ENCODE measurements around the gene ATRN.

The ATRN gene

DNA sequence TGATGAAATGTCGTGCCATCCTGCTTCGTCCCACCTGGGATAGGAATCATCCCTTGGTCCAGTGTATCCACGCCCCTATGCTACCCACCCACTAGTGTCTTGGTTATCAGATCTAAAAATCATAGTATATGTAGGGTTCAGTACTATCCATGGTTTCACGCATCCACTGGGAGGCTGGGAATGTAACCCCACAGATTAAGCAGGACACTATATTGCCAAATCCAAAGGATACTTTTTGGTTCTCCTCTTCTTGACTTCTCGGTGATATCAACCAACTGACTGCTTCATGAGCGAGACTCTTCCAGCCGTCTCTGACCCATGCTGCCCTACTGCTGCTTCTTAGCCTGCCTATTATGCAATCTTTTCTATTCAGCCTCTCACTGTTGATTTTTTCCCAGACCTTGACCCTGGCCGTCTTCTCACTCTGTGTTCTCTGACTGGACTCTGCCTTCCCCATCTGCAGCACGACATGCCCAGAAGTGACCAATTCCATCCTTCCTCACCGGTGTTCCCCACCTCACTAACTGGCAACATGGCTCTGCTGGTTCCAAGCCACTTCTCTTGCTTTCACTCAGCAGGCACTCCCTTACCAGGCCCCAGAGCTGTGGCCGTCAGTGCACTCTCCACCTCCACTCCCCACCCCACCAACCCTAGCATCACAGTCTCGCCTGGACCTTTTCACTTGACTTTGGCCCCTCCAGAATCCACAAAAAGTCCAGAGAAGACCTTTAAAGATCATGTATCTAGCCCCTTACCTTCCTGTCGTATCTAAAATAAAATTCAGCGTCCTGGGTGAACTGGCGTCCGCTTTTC is 157.9 kb downstream of the ATRN start:
- peak; percentile 33 for DNase-seq (ENCODE audit: low spot score)

GRCh38 chr20:3629893-3630292 is 159.1 kb downstream of the ATRN start:
- no peak for DNase-seq (ENCODE audit: low spot score)

GRCh38 chr20:3630429-3630828 is 159.6 kb downstream of the ATRN start:
- DNase-seq (ENCODE audit: low spot score), result no peak

DNA sequence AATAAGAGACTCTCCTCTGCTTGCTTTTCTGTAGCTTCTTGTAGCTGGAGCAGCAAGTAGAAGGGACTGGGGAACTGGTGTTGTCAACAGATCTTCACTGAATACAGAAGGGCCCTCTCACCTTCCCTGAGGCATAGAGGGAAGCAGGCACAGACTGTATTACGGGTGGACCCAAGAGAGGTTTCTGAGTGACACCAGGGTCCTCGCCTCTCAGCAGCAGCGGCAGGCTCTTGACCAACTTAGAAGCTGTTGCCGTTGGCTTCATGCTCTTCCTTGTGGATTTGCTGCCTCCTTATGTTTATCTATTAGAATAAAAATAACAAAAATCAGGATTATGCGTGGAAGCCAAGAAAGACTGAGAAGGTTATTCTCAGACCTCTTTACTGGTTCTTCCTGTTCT is 160.7 kb downstream of the ATRN start:
- DNase-seq (ENCODE audit: low spot score), result no peak

GRCh38 chr20:3632311-3633004 is 161.6 kb downstream of the ATRN start:
- no peak for DNase-seq (ENCODE audit: low spot score)

DNA sequence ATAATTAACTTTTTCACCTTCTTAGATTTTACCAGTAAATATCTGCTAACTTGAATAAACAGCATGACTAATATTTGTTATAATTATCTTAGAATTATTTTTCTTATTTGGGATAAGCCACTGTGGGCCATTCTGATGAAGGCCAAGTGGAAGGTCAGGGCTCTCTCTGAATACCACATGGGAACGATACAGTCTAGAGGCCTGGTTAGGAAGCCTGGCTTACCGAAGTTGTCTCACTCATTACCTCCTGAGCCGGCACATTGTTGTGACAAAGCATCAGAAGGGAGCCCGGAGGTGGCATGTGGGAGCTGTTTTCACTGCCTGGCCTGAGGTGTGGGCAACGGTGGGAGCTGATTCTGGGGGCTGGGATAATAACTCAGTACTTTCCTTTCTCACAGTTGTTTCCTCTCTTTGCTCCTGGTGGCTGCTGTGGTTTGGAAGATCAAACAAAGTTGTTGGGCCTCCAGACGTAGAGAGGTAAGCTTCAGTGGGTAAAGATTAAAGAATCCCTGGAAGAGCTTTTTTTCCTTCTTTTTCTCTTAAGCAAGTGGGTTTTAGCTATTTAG is 163.2 kb downstream of the ATRN start:
- DNase-seq (ENCODE audit: low spot score), result no peak

DNA sequence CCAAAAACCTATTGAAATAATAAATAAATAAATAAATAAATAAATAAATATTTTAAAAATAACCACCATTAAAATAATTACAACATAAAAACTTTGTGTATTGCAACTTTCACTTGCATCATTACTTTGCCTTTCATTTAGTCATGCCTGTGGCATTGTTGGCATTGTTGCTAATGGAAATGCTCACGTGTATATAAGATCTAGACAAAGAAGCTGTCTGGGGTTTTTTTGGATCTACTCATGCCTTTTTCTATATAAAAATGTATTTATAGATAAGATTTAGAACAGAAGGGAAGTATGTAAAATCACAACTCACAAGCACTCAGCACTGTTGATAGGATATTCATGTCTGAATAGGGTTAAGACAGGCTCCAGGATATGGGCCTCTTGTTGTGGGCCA is 164.5 kb downstream of the ATRN start:
- DNase-seq (ENCODE audit: low spot score), result no peak

GRCh38 chr20:3640259-3640658 is 169.4 kb downstream of the ATRN start:
- no peak for DNase-seq (ENCODE audit: low spot score)

DNA sequence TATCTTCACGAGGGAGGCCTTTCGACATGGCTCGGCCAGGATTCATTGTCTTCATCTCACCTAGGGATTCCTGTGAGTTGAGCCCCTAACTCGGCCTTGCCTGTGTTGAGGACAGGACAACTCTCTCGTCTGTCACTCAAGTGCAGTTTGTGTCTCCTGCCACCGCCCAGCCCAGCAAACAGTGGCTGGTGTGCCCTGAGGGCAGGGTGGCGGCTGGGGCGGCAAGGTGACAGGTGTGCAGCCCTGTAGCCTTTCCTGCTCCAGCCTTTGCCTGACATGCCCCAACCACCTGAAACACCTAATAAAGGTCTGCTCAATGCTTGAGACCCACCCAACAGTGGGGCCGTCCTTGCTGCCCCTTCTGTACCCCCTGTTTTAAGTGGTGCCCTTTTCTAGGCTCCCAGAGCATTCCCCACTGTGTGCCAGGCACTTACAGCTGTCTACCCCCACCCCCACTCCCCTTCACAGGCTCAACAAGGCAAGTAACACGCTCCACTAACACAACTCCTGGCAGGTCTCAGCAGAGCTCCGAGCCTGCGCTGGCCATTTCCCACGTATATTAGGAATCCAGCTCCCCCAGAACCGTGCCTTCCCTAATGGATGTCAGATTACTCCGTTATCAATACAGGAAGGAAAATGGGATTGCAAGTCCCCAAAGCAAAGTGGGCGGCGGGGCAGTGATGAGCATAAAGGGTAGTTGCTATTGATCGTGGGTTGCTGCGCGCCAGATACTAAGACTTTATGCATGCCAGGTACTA is 174.7 kb downstream of the ATRN start:
- no peak for DNase-seq (ENCODE audit: low spot score)

DNA sequence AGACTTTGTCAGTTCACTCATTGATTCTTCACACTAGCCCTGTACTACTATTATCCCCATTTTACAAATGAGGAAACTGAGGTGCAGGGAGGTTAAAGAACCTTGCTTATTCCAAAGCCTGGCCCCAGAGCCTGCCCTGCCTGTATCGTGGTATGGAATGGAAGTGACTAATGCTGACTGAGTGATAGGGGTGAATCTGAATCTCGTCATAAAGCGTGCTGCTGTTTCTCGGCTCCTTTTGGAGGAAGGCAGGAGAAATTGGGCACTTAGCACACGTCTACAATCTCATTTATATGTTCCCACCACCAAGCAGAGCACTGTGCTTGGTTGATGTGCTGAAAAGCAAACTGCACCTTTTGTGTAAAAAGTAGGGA is 175.2 kb downstream of the ATRN start:
- no peak for DNase-seq (ENCODE audit: low spot score)

- no peak for DNase-seq (ENCODE audit: low spot score)
Measured at GRCh38 chr20:3646651-3647050, 175.8 kb downstream of the ATRN start.

DNA sequence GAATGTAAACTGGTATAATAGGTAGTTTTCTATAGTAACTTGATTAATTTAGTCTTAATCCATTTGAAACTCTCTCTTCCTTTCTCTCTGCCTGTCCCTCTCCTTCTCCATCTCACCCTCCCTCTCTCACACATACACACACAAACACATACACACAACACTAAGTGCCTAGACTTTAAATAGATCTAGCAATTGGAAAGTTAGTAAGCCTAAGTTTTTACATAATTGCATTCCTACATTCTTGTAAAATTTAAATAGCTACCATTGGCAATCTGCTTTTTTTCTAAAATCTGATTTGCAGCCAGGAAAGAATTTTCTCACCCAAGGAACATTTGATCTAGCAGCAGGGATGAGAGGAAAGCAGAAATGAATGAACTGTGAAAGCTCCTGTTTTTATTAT is 176.7 kb downstream of the ATRN start:
- DNase-seq (ENCODE audit: low spot score), result no peak

- DNase-seq (ENCODE audit: low spot score), result no peak
Measured at GRCh38 chr20:3648951-3649350, 178.1 kb downstream of the ATRN start.

GRCh38 chr20:3651204-3651962 is 180.6 kb downstream of the ATRN start:
- DNase-seq (ENCODE audit: low spot score), result no peak

DNA sequence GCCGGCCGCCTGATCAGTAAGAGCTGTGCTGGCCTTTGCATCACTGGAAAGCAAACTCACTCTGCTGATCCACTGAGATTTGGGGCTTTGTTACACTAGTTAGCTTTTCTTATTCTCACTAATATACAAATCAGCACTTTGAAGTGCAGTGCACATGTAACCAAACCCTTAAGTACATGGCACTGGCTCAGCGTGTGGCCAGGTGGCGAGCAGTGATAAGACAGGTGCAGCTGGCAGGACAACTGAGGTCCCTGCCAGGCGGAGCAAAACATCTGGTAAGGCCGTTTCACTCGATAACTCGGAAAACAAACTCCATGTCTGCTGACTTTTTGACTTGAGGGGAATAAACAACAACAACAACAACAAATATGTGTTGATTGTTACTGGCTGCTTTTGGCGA is 181.4 kb downstream of the ATRN start:
- no peak for DNase-seq (ENCODE audit: low spot score)

- no peak for DNase-seq (ENCODE audit: low spot score)
Measured at GRCh38 chr20:3652676-3653596, 182.1 kb downstream of the ATRN start.

- DNase-seq (ENCODE audit: low spot score), result no peak
Measured at GRCh38 chr20:3653921-3654320, 183.1 kb downstream of the ATRN start.

DNA sequence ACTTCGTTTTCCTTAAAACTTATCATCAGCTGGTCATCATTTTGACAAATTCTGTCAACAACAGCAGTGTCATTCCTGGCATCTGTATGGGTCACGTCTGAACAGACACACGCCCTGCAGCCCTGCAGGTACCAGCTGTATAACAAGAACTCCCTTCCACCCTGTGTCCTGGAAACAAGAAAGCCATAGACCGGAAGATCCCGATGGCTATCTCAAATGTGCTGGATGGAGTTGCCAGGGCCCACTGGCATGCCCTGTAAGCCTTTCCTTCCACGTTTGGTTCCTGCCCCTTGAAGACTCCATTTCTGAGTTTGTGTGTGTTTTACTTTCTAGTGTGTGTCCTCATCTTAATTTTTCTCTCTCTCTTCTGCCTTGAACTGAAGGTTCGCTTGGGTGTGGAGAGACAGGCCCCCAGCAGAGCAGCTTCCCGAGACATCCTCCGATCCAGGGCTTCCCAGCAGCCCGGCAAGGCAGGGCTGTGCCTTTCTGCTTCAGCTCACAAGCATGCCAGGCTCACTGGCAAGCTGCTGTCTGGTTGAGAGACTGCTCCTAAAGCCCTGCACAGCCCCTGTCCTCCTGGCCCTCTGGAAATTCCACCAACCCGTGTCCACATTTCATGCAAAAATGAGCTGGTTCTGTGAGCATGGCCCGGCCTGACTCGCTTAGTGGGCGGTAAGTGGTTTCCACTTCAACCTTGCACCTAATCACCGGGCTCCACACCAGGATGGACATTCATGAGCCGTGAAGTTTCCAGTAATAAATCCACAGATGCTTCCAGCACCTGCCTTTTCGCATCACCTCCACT is 183.7 kb downstream of the ATRN start:
- no peak for DNase-seq (ENCODE audit: low spot score)

GRCh38 chr20:3655131-3655405 is 184.2 kb downstream of the ATRN start:
- DNase-seq (ENCODE audit: low spot score), result no peak

DNA sequence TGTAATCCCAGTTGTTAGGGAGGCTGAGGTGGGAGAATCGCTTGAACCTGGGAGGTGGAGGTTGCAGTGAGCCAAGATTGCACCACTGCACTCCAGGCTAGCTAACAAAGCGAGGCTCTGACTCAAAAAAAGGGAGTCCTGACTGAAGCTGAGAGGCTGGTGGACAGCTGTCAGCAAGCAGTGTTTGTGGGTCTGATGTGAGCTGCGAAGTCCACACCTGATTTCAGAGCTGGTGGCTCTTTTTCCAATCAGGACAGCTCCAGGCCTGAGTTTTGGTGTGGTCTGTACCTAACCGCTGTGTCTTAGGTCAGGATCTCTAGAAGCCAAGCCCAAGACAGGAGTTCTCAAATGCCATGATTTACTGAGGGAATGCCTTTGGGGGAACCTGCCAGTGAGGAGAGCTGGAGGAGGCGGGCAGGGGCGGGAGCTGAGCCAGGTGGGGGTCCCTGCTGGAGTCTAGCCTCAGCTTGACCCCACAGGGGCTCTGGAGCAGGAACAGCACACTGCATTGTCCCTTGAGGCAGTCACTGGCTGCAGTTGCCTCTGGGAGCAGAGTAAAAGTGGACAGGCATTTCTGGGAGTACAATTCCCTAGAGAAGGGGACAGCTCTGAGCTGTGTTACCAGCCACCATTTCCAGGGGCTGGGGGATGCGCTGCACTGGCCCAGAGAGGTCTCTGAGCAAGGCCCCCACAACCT is 187.3 kb downstream of the ATRN start:
- no peak for DNase-seq (ENCODE audit: low spot score)

Data from HuH-7.5 (cell line).